K562 (cell line): ENCODE results near the gene PCYT1A. TPM values are rescaled to one million over a fixed set of nuclear protein-coding genes. Genes with fewer than 3 reads are reported as not detected.

Experiments
- EWSR1 ChIP-seq: fragments of 450-650 bp; IDR thresholded peaks from 2 replicates; pipeline ENCODE4 v1.6.1; 2018; ENCODE audit warnings: borderline replicate concordance, mild to moderate bottlenecking, low read depth, moderate library complexity; ENCODE audit not compliant: partially characterized antibody
- FOXM1 ChIP-seq, 2 experiments: fragments of 450-650 bp in 1 of 2; sonication (generic) in 1 of 2; formaldehyde crosslinking in 1 of 2; IDR thresholded peaks; 2 replicates each; pipeline versions ENCODE4 v1.6.1 to v1.9.0; 2017 to 2022; ENCODE audit warnings: low read depth in 2 of 2, mild to moderate bottlenecking in 2 of 2, missing genetic modification reagents in 1 of 2, moderate library complexity in 1 of 2
- MBD2 ChIP-seq: sonication (generic); IDR thresholded peaks from 2 replicates; pipeline ENCODE4 v1.6.1; 2016; ENCODE audit warnings: low read depth, borderline replicate concordance
- NBN ChIP-seq: fragments of 450-650 bp; IDR thresholded peaks from 2 replicates; pipeline ENCODE4 v1.6.1; 2016; ENCODE audit warnings: low read depth, mild to moderate bottlenecking
- NR1H2 ChIP-seq: sonication (generic); formaldehyde crosslinking; IDR thresholded peaks from 2 replicates; pipeline ENCODE4 v1.4.0; 2020; ENCODE audit warnings: mild to moderate bottlenecking, missing genetic modification reagents
- SMAD2 ChIP-seq: fragments of 150-350 bp; IDR thresholded peaks from 2 replicates; pipeline ENCODE4 v1.6.1; 2014; ENCODE audit warnings: low read depth, mild to moderate bottlenecking, low read length
- SREBF2 ChIP-seq: sonication (generic); formaldehyde crosslinking; IDR thresholded peaks from 2 replicates; pipeline ENCODE4 v1.4.0; 2020; ENCODE audit warnings: mild to moderate bottlenecking, missing genetic modification reagents
- STAG1 ChIP-seq: sonication (generic); formaldehyde crosslinking; IDR thresholded peaks from 2 replicates; pipeline ENCODE4 v1.5.0; 2020; ENCODE audit warnings: missing genetic modification reagents, borderline replicate concordance
- STAT5B ChIP-seq: fragments of 250-450 bp; sonication (Bioruptor Pico); IDR thresholded peaks from 2 replicates; pipeline ENCODE4 v1.8.0; 2021; ENCODE audit warnings: mild to moderate bottlenecking, inconsistent platforms
- TAF1 ChIP-seq: IDR thresholded peaks from 2 replicates; pipeline ENCODE4 v1.6.1; 2011; ENCODE audit warnings: mild to moderate bottlenecking, low read length, moderate library complexity; ENCODE audit not compliant: insufficient read depth, control insufficient read depth, severe bottlenecking; ENCODE audit errors: extremely low read depth
- ZNF324 ChIP-seq: fragments of 250-450 bp; sonication (Bioruptor Pico); IDR thresholded peaks from 2 replicates; pipeline ENCODE4 v1.4.0; 2020; ENCODE audit warnings: mild to moderate bottlenecking
- polyA plus RNA-seq, 8 experiments: library from polyadenylated mRNA; depleted of rRNA in 4 of 8; stranded (reverse) in 5 of 8; unstranded in 3 of 8; fragments of >200 nt; fragmentation: Nextera tagmentation in 2 of 8; fragmentation: Illumina TruSeq in 1 of 8; extraction: Ambion mirVana in 2 of 8; extraction: Trizol in 1 of 8; gene quantifications; 2 replicates each; pipeline versions ENCODE4 v1.2.1 to v1.2.3, GENCODE V29; 2011 to 2014; ENCODE audit warnings: inconsistent platforms in 1 of 8, missing spikeins in 1 of 8
- total RNA-seq, 7 experiments: library from RNA; depleted of rRNA in 6 of 7; stranded (reverse); fragments of >200 nt in 6 of 7; fragmentation: Illumina TruSeq in 2 of 7; extraction: Trizol in 2 of 7; gene quantifications; 2 replicates each; pipeline versions ENCODE4 v1.2.1 to v1.2.3, GENCODE V29; 2011 to 2021; ENCODE audit warnings: low replicate concordance in 1 of 7
- TF ChIP-seq, protein P1 (sequence below): fragments of 450-650 bp; IDR thresholded peaks from 2 replicates; pipeline ENCODE4 v1.7.1; 2018; ENCODE audit warnings: mild to moderate bottlenecking, low read depth; ENCODE audit not compliant: partially characterized antibody
- TF ChIP-seq, protein P2 (sequence below), 2 experiments: fragments of 450-650 bp in 1 of 2; IDR thresholded peaks; 2 replicates each; pipeline ENCODE4 v1.6.1; 2011 to 2017; ENCODE audit warnings: low read depth in 2 of 2, antibody characterized with exemption in 1 of 2, borderline replicate concordance in 1 of 2, low read length in 1 of 2, mild to moderate bottlenecking in 1 of 2, mixed read lengths in 1 of 2; ENCODE audit not compliant: control insufficient read depth in 1 of 2
- TF ChIP-seq, protein P3 (sequence below): sonication (generic); formaldehyde crosslinking; IDR thresholded peaks from 2 replicates; pipeline ENCODE4 v1.8.1; 2023; ENCODE audit warnings: mild to moderate bottlenecking, missing genetic modification reagents
- TF ChIP-seq, protein P4 (sequence below): fragments of 250-450 bp; sonication (Bioruptor Pico); IDR thresholded peaks from 2 replicates; pipeline ENCODE4 v1.8.0; 2021; ENCODE audit warnings: borderline replicate concordance, mild to moderate bottlenecking, moderate library complexity; ENCODE audit not compliant: poor library complexity, severe bottlenecking
- TF ChIP-seq, protein P5 (sequence below): IDR thresholded peaks from 2 replicates; pipeline ENCODE4 v1.6.1; 2014; ENCODE audit warnings: antibody characterized with exemption

The PCYT1A gene
- total and polyA plus RNA-seq, 9 of the 15 experiments (the other 6 are each of a cell fraction or from before 2014, with no cell fraction given), result 13.4 to 62.8 (median 49.4) TPM

DNA sequence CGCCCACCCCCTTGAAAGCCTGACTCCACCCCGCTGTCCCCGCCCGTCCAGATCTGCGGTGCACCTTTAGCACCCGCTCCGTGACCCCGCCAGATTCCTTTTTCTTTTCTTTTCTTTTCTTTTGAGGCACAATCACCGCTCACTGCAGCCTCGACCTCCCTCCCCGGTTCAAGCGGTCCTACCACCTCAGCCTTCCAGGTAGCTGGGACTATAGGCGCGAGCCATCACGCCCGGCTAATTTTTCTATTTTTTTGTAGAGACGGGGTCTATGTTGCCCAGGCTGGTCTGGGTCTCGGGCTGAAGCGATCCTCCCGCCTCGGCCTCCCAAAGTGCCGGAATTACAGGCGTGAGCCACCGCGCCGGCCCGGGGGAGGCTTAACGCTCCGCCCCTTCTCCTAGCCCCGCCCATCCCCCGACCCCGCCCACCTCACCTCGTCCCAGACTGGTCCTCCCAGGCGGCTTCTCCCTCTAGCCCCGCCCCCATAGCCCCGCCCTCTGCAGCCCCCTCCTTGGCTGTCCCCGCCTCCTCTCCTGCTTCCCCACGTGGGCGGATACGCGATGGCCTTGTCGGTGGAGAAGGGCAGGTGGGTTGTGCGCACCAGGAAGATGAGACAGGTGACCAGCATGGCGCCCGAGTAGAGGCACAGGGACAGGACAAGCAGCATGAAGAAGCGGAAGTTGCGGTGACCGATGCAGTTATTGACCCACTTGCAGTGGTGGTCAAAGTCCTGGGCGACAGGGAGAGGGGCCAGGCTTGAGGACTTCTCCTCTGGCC, 79.5 kb downstream of the PCYT1A start (continued):
- no peak for TF ChIP-seq MBD2
- peak; percentile 11 for TF ChIP-seq TAF1
- TF ChIP-seq, protein P1, sequence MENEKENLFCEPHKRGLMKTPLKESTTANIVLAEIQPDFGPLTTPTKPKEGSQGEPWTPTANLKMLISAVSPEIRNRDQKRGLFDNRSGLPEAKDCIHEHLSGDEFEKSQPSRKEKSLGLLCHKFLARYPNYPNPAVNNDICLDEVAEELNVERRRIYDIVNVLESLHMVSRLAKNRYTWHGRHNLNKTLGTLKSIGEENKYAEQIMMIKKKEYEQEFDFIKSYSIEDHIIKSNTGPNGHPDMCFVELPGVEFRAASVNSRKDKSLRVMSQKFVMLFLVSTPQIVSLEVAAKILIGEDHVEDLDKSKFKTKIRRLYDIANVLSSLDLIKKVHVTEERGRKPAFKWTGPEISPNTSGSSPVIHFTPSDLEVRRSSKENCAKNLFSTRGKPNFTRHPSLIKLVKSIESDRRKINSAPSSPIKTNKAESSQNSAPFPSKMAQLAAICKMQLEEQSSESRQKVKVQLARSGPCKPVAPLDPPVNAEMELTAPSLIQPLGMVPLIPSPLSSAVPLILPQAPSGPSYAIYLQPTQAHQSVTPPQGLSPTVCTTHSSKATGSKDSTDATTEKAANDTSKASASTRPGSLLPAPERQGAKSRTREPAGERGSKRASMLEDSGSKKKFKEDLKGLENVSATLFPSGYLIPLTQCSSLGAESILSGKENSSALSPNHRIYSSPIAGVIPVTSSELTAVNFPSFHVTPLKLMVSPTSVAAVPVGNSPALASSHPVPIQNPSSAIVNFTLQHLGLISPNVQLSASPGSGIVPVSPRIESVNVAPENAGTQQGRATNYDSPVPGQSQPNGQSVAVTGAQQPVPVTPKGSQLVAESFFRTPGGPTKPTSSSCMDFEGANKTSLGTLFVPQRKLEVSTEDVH, result no peak
- TF ChIP-seq, protein P2, sequence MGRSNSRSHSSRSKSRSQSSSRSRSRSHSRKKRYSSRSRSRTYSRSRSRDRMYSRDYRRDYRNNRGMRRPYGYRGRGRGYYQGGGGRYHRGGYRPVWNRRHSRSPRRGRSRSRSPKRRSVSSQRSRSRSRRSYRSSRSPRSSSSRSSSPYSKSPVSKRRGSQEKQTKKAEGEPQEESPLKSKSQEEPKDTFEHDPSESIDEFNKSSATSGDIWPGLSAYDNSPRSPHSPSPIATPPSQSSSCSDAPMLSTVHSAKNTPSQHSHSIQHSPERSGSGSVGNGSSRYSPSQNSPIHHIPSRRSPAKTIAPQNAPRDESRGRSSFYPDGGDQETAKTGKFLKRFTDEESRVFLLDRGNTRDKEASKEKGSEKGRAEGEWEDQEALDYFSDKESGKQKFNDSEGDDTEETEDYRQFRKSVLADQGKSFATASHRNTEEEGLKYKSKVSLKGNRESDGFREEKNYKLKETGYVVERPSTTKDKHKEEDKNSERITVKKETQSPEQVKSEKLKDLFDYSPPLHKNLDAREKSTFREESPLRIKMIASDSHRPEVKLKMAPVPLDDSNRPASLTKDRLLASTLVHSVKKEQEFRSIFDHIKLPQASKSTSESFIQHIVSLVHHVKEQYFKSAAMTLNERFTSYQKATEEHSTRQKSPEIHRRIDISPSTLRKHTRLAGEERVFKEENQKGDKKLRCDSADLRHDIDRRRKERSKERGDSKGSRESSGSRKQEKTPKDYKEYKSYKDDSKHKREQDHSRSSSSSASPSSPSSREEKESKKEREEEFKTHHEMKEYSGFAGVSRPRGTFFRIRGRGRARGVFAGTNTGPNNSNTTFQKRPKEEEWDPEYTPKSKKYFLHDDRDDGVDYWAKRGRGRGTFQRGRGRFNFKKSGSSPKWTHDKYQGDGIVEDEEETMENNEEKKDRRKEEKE (IDR thresholded peaks at IDR 0.05; ENCODE audit: borderline replicate concordance in 1 of 2, control insufficient read depth in 1 of 2, low read depth in 2 of 2, low read length in 1 of 2), result no peak
- TF ChIP-seq, protein P3, sequence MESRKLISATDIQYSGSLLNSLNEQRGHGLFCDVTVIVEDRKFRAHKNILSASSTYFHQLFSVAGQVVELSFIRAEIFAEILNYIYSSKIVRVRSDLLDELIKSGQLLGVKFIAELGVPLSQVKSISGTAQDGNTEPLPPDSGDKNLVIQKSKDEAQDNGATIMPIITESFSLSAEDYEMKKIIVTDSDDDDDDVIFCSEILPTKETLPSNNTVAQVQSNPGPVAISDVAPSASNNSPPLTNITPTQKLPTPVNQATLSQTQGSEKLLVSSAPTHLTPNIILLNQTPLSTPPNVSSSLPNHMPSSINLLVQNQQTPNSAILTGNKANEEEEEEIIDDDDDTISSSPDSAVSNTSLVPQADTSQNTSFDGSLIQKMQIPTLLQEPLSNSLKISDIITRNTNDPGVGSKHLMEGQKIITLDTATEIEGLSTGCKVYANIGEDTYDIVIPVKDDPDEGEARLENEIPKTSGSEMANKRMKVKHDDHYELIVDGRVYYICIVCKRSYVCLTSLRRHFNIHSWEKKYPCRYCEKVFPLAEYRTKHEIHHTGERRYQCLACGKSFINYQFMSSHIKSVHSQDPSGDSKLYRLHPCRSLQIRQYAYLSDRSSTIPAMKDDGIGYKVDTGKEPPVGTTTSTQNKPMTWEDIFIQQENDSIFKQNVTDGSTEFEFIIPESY (CRISPR knock-in tag), result no peak
- TF ChIP-seq NBN, result peak; percentile 63
- no peak for TF ChIP-seq EWSR1
- no peak for TF ChIP-seq NR1H2 (CRISPR knock-in tag)
- TF ChIP-seq ZNF324 (CRISPR knock-in tag), result no peak
- TF ChIP-seq, protein P4, sequence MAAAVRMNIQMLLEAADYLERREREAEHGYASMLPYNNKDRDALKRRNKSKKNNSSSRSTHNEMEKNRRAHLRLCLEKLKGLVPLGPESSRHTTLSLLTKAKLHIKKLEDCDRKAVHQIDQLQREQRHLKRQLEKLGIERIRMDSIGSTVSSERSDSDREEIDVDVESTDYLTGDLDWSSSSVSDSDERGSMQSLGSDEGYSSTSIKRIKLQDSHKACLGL (CRISPR knock-in tag), result no peak
- TF ChIP-seq SREBF2 (CRISPR knock-in tag), result no peak
- TF ChIP-seq STAT5B (CRISPR knock-in tag), result no peak
- TF ChIP-seq STAG1, result no peak
- no peak for TF ChIP-seq FOXM1 (IDR thresholded peaks at IDR 0.05; ENCODE audit: low read depth)
- no peak for TF ChIP-seq FOXM1 (CRISPR knock-in tag; IDR thresholded peaks at IDR 0.05; ENCODE audit: low read depth)
- TF ChIP-seq, protein P5, sequence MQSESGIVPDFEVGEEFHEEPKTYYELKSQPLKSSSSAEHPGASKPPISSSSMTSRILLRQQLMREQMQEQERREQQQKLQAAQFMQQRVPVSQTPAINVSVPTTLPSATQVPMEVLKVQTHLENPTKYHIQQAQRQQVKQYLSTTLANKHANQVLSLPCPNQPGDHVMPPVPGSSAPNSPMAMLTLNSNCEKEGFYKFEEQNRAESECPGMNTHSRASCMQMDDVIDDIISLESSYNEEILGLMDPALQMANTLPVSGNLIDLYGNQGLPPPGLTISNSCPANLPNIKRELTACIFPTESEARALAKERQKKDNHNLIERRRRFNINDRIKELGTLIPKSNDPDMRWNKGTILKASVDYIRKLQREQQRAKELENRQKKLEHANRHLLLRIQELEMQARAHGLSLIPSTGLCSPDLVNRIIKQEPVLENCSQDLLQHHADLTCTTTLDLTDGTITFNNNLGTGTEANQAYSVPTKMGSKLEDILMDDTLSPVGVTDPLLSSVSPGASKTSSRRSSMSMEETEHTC, result no peak
- TF ChIP-seq SMAD2, result no peak
